Right kidney (tissue), 9 donors: ENCODE measurements around the gene OAS3.
"Not testable (repeated sequence)": the region's sequence is repeated elsewhere in the genome, so short reads cannot be mapped to it uniquely, and the experiment has no call there.

Experiments used
- DNase-seq: peaks from one replicate; pipeline ENCODE4 v3.0.0-alpha.2; 2016
- long read RNA-seq, 8 donors: transcript quantifications; one replicate each; lab custom pipeline, GENCODE V29; 2026

Gene OAS3, protein sequence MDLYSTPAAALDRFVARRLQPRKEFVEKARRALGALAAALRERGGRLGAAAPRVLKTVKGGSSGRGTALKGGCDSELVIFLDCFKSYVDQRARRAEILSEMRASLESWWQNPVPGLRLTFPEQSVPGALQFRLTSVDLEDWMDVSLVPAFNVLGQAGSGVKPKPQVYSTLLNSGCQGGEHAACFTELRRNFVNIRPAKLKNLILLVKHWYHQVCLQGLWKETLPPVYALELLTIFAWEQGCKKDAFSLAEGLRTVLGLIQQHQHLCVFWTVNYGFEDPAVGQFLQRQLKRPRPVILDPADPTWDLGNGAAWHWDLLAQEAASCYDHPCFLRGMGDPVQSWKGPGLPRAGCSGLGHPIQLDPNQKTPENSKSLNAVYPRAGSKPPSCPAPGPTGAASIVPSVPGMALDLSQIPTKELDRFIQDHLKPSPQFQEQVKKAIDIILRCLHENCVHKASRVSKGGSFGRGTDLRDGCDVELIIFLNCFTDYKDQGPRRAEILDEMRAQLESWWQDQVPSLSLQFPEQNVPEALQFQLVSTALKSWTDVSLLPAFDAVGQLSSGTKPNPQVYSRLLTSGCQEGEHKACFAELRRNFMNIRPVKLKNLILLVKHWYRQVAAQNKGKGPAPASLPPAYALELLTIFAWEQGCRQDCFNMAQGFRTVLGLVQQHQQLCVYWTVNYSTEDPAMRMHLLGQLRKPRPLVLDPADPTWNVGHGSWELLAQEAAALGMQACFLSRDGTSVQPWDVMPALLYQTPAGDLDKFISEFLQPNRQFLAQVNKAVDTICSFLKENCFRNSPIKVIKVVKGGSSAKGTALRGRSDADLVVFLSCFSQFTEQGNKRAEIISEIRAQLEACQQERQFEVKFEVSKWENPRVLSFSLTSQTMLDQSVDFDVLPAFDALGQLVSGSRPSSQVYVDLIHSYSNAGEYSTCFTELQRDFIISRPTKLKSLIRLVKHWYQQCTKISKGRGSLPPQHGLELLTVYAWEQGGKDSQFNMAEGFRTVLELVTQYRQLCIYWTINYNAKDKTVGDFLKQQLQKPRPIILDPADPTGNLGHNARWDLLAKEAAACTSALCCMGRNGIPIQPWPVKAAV
- long read RNA-seq, donor 1, partial matches to known transcripts, result 0 of 2 reads
- long read RNA-seq, donor 1, other reads (novel, unspliced or antisense), result 0 of 2 reads
- long read RNA-seq, donor 2, partial matches to known transcripts, result 0 of 1 reads
- long read RNA-seq, donor 2, other reads (novel, unspliced or antisense), result 0 of 1 reads
- long read RNA-seq, donor 3, full-length matches to known transcripts, result 2 of 2 reads
- long read RNA-seq, donor 3, partial matches to known transcripts, result 0 of 2 reads
- long read RNA-seq, donor 3, other reads (novel, unspliced or antisense), result 0 of 2 reads
- long read RNA-seq, donor 4, partial matches to known transcripts, result 0 of 2 reads
- long read RNA-seq, donor 4, other reads (novel, unspliced or antisense), result 0 of 2 reads
- long read RNA-seq, donor 5, full-length matches to known transcripts, result 6 of 6 reads
- long read RNA-seq, donor 5, partial matches to known transcripts, result 0 of 6 reads
- long read RNA-seq, donor 5, other reads (novel, unspliced or antisense), result 0 of 6 reads
- long read RNA-seq, donor 6, result 0 reads
- long read RNA-seq, donor 7, full-length matches to known transcripts, result 1 of 1 reads
- long read RNA-seq, donor 7, partial matches to known transcripts, result 0 of 1 reads
- long read RNA-seq, donor 7, other reads (novel, unspliced or antisense), result 0 of 1 reads
- long read RNA-seq, donor 8, result 0 reads

- DNase-seq, result peak; percentile 81
These were observed at the start of gene OAS3 for GRCh38 chr12:112937741-112938719. Gene OAS3 (plus strand): TSS chr12:112938474. CDS start chr12:112938531, 57 bp downstream.

- no peak for DNase-seq
These were observed 46.9 kb upstream of the OAS3 start for GRCh38 chr12:112891093-112892024.

DNA sequence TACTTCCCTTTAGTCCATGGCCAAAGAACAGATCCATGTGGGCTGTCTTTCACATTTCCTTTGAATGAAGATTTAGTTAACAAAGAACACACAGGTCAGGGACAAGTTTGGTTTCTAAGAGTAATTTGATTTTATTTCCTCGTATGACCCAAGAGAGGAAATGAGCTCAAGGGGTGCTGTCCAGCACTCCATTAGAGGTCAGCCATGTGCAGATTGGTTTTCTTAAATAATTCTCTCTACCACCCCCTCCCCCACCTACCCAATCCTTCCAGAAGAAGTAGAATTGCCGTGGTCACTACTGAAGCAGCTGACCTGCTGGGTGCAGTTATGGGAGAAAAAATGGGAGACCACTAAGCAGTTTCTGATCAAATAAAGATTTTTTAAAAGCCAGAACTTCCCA is 45.4 kb upstream of the OAS3 start:
- no peak for DNase-seq

GRCh38 chr12:112894128-112894527 is 44.1 kb upstream of the OAS3 start:
- DNase-seq, result no peak

- DNase-seq, result no peak
These were observed 39.9 kb upstream of the OAS3 start for GRCh38 chr12:112898380-112898779.

DNA sequence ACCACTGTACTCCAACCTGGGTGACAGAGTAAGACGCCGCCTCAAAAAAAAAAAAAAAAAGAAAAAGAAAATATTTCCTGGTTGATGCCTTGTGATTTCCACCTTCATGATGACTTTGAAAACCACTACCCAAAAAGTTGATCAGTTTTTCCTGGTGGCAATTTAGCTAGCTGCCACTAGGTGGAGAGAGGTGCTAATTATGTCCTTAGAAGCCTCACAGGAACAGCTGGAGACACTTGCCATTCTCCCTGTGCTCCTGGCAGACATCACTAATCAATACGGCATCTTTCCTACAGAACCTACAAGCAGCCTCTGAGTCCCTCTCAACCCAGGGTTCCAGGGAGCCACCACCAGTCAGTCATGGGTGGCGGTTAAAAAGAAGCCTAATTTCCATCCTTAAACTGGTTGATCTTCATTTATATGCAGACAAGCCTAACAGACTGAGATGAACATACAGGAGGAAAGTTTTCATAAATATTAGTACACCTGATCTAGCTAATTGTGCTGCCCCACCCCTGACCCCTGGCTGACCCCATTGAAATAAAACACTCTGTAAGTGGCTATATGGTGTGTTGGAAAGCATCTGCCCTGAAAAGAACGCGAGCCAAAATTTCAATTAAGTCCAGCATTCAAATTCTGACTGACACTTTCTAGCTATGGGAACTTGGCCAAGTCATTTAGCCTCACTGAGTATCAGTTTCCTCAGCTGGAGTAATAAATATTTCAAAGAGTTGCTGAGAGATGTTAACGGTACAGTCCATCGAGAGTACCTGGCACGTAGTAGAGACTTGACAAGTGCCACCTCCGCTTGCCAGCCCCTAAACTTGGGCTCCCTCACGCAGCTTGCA is 37.8 kb upstream of the OAS3 start:
- DNase-seq, result no peak

DNA sequence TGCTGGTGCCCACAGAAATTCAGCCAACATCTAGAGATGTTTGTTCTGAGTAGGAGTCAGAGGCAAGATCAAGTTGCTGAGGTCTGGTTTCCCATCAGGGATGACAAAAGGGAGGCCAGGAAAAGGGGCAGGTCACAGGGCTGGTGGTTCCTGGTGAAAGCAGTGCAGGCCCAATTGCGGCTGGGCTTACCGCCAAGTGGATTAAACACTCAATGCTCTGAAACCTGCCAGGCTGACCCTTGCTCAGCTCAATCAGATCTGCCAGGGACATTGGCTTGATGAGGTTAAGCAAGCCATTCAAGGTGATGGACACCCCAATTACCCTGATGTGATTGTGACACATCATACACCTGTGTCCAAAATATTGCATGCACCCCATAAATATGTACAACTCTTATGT is 37.0 kb upstream of the OAS3 start:
- no peak for DNase-seq

- DNase-seq, result no peak
These were observed 33.7 kb upstream of the OAS3 start for GRCh38 chr12:112904571-112904970.

DNA sequence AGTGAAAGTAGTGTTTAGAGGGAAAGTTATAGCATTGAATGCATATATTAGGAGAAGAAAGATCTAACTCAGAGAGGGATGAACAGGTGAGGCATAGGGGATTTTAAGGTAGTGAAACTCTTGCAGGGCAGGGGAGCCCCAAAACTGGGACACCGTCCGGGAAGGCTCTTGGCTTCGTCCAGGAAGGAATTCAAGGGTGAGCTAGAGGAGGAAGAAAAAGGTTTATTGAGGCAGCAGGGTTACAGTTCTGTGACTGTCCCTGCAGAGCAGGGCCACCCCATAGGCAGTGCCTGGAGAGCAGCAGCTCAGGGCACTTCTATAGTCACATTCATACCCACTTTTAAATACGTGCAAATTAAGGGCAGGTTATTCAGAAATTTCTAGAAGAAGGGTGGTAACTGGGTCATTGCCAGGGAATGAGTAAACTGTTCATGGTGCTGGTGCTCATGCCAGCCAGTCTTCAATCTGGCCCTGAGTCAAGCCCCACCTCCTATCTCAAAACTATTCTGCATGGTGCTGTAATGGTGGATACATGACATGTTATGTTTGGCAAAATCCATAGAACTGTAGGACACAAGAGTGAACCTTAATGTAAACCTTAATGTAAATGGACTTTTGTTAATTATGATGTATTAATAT is 32.7 kb upstream of the OAS3 start:
- no peak for DNase-seq

GRCh38 chr12:112906712-112907414 is 31.4 kb upstream of the OAS3 start, which contains the start of gene OAS1:
Gene OAS1 (plus strand): TSS chr12:112906962. CDS start chr12:112907040, 78 bp downstream.
- DNase-seq, result peak; percentile 29

GRCh38 chr12:112907415-112908157 is 30.7 kb upstream of the OAS3 start:
- no peak for DNase-seq

DNA sequence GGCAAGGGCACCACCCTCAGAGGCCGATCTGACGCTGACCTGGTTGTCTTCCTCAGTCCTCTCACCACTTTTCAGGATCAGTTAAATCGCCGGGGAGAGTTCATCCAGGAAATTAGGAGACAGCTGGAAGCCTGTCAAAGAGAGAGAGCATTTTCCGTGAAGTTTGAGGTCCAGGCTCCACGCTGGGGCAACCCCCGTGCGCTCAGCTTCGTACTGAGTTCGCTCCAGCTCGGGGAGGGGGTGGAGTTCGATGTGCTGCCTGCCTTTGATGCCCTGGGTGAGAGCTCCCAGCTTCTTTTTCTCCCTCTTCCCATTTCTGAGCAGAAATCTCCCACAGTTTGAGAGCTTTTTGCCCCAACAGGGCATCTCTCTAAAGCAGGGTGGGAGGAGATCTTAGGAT is 29.7 kb upstream of the OAS3 start:
- DNase-seq, result no peak

GRCh38 chr12:112909693-112910092 is 28.6 kb upstream of the OAS3 start:
- no peak for DNase-seq

DNA sequence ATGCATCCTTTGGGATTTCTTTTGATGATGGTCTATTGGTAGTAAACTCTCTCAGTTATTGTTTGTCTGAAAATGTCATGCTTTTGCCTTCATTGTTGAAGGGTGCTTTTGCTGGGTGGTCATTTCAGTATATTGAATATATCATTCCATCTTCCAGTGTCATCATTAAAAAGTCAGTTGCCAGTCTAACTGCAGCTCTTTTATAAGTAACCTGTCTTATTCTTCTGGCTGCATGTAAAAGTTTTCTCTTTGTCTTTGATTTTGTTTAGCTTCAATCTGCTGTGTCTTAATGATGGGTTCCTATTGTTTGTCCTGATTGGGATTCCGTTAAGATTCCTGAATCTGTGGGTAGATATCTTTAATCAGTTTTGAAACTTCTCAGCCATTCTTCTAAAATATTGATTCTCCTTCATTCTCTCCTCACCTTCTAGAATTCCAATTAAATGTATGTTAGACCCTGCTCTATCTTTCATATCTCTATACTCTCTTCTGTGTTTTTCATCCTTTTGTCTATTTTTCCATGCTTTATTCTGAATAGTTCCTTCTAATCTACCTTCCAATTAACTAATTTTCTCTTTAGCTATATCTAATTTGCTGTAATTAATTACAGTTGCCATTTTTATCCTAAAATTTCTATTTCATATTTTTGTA is 25.1 kb upstream of the OAS3 start:
- no peak for DNase-seq

DNA sequence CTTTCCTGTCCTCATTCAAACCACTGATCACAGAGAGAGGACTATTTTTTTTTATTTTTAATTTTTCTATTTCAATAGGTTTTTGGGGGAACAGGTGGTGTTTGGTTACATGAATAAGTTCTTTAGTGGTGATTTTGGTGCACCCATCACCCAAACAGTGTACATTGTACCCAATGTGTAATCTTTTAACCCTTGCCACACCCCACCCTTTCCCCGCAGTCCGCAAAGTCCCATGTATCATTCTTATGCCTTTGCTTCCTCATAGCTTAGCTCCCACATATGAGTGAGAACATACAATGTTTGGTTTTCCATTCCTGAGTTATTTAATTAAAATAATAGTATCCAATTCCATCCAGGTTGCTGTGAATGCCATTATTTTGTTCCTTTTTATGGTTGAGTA is 24.4 kb upstream of the OAS3 start:
- not testable (repeated sequence) for DNase-seq
